SU-DHL-6 (cell line): ENCODE results near the gene CCL21.

ENCODE experiments used
- CTCF ChIP-seq: fragments of 200-600 bp; sonication (generic); IDR thresholded peaks from one replicate; pipeline ENCODE4 v1.5.1; 2017; ENCODE audit warnings: antibody characterized with exemption, mild to moderate bottlenecking, low read length, moderate library complexity; ENCODE audit not compliant: insufficient read depth, poor library complexity, severe bottlenecking
- EZH2phosphoT487 ChIP-seq: fragments of 200-600 bp; sonication (generic), shearing (Covaris generic); conservative IDR thresholded peaks from 2 replicates; pipeline ENCODE4 v1.6.1; 2018; ENCODE audit warnings: mild to moderate bottlenecking, antibody characterized with exemption, low read length, moderate library complexity, mixed read lengths

- TF ChIP-seq CTCF: no peak
- no peak for TF ChIP-seq EZH2phosphoT487
Measured at GRCh38 chr9:34694811-34695210, 15.1 kb downstream of the CCL21 start.
